Left kidney (tissue), 2 donors: ENCODE measurements around the gene CHCHD1. TPM values are rescaled to one million over a fixed set of nuclear protein-coding genes. Genes with fewer than 3 reads are reported as not detected.
"Not testable (repeated sequence)": the region's sequence is repeated elsewhere in the genome, so short reads cannot be mapped to it uniquely, and the experiment has no call there.

Source experiments
- DNase-seq: peaks from one replicate; pipeline ENCODE4 v3.0.0-alpha.2; 2013
- polyA plus RNA-seq: library from polyadenylated mRNA; unstranded; fragments of 120-200 nt; gene quantifications from one replicate; pipeline ENCODE4 v1.2.1, GENCODE V29; 2013; ENCODE audit not compliant: insufficient read length

CHCHD1 gene
- polyA plus RNA-seq, 1 donor = 44.8 TPM

DNA sequence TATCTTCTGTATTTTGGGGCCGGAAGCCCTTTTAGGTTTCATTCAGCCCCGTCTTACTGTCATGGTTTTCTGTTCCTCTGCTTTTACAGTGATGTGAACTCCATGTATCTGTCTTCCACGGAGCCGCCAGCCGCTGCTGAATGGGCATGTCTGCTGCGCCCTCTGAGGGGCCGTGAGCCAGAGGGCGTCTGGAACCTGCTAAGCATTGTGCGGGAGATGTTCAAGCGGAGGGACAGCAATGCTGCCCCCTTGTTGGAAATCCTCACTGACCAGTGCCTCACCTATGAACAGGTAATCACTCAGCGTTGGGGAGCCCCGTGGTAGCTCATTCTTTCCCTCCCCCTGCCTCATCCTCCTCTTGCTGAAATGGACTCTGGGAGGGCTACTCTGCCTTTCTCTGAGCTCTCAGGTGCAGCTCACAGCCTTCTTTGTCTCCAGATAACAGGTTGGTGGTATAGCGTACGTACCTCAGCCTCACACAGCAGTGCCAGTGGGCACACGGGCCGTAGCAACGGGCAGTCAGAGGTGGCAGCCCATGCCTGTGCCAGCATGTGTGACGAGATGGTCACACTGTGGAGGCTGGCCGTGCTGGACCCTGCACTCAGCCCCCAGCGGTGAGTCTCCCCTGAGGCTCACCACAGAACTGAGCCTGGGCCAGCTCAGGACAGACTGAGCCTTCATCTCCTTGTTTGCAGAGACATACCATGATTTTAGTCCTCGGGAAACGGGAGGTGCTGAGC lies 9.2 kb downstream of the CHCHD1 start:
- DNase-seq = no peak

DNA sequence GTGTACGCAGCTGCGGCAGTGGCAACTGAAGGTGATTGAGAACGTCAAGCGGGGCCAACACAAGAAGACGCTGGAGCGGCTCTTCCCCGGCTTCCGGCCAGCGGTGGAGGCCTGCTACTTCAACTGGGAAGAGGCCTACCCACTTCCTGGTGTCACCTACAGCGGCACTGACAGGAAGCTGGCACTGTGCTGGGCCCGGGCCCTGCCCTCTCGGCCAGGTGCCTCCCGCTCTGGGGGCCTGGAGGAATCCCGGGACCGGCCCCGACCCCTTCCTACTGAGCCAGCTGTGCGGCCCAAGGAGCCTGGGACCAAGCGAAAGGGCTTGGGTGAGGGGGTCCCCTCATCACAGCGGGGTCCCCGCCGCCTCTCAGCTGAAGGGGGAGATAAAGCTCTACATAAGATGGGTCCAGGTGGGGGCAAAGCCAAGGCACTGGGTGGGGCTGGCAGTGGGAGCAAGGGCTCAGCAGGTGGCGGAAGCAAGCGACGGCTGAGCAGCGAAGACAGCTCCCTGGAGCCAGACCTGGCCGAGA lies 10.1 kb downstream of the CHCHD1 start:
- DNase-seq = no peak

DNA sequence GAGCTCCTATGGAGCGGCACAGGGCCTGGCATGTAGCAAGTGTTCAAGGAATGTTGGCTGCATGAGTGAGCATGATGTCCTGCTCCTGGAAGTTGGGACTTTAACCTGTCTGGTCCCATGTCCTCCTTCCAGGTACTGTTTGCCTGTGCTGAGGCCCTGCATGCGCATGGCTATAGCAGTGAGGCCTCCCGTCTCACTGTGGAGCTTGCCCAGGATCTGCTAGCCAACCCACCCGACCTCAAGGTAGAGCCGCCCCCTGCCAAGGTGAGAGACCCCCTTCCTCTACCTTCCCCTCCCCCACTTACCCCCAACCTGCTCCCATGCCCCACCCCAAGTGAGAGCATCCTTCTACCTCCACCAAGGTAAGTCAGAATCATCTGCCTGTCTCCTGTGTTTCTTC lies 11.6 kb downstream of the CHCHD1 start:
- DNase-seq = no peak

DNA sequence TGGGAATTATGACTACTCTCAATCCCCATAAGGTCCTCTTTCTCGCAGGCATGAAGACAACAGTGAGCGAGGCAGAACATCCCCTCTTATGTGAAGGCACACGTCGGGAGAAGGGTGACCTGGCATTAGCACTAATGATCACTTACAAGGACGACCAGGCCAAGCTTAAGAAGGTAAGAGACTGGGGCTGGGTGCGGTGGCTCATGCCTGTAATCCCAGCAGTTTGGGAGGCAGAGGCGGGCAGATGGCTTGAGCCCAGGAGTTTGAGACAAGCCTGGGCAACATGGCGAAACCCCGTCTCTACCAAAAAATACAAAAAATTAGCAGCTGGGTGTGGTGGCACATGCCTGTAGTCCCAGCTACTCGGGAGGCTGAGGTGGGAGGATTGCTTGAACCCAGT lies 13.6 kb downstream of the CHCHD1 start:
- not testable (repeated sequence) for DNase-seq

DNA sequence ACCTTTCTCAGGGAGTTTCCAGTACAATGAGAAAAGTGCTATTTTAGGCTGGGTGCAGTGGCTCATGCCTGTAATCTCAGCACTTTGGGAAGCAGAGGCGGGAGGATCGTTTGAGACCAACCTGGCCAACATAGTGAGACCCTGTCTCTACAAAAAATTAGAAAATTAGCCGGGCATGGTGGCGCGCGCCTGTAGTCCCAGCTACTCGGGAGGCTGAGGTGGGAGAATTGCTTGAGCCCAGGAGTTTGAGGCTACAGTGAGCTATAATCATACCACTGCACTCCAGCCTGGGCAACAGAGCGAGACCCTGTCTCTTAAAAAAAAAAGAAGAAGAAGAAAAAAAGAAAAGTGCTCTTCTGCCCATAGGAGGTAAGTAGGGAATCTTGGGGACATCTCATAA lies 14.2 kb downstream of the CHCHD1 start:
- not testable (repeated sequence) for DNase-seq

DNA sequence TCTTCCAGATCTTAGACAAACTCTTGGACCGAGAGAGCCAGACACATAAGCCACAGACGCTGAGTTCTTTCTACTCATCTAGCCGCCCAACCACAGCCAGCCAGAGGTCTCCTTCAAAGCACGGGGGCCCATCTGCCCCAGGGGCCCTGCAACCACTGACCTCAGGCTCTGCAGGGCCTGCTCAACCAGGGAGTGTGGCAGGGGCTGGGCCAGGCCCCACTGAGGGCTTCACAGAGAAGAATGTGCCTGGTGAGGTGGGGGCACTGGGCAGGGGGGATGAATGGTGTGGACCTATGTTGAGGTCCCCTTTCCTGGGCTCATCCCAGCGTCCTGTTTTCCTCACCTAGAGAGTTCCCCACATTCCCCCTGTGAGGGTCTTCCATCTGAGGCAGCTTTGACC lies 14.9 kb downstream of the CHCHD1 start:
- no peak for DNase-seq

DNA sequence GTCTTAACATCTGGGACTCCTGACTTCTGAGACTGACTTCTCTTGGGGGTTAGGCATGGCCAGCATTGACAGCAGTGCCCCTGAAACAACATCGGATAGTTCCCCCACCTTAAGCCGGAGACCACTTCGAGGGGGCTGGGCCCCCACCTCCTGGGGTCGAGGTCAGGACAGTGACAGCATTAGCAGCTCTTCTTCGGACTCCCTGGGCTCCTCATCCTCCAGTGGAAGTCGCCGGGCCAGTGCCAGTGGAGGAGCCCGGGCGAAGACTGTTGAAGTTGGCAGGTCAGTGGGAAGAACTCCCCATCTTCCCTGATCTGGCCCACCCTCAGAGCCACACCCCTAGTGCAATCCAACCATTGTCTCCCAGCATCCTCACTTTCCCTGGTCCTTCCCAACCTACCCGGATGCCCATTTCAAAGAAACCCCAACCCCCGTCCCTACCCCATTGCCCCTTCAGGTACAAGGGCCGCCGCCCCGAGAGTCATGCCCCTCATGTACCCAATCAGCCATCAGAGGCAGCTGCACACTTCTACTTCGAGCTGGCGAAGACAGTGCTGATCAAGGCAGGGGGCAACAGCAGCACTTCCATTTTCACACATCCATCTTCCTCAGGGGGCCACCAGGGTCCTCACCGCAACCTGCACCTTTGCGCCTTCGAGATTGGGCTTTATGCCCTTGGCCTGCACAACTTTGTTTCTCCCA lies 15.6 kb downstream of the CHCHD1 start:
- DNase-seq = no peak

DNA sequence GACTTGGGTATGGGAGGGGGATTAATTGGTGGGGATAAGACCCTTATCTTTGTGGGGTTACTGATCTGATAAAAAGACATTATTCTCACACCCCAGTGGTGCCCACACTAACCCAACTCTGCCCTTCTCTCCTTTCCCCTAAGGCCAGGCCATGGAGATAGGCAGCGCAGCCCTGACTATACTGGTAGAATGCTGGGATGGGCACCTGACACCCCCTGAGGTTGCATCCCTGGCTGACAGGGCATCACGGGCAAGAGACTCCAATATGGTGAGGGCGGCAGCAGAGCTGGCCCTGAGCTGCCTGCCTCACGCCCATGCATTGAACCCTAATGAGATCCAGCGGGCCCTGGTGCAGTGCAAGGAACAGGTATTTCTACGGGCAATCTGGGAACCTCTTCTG lies 16.2 kb downstream of the CHCHD1 start:
- DNase-seq = no peak

DNA sequence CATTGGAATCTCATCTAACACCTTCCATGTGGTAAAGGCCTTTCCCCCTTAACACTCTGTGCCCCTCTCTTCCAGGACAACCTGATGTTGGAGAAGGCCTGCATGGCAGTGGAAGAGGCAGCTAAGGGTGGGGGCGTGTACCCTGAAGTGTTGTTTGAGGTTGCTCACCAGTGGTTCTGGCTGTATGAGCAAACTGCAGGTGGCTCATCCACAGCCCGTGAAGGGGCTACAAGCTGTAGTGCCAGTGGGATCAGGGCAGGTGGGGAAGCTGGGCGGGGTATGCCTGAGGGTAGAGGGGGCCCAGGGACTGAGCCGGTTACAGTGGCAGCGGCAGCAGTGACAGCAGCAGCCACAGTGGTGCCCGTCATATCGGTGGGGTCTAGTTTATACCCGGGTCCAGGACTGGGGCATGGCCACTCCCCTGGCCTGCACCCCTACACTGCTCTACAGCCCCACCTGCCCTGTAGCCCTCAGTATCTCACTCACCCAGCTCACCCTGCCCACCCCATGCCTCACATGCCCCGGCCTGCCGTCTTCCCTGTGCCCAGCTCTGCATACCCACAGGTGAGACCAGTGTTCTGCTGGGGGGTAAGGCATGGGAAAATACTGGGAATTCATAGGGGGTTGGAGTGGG lies 17.2 kb downstream of the CHCHD1 start:
- DNase-seq = no peak

DNA sequence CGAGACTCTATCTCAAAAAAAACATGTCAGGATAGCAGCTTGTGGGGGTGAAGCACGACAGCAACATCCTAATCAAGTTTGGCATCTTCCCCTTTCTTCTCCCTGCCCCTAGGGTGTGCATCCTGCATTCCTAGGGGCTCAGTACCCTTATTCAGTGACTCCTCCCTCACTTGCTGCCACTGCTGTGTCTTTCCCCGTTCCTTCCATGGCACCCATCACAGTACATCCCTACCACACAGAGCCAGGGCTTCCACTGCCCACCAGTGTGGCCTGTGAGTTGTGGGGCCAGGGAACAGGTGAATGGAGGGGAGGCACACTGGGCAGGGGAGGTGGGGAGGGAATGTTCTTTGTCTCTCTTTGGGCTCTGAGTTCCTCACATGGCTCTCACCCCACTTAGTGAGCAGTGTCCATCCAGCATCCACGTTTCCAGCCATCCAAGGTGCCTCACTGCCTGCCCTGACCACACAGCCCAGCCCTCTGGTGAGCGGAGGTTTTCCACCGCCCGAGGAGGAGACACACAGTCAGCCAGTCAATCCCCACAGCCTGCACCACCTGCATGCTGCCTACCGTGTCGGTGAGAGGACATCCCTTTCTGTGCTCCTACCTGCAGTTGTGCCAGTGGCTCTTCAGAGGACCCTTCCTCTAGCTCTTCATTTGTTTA lies 18.2 kb downstream of the CHCHD1 start:
- DNase-seq = no peak

DNA sequence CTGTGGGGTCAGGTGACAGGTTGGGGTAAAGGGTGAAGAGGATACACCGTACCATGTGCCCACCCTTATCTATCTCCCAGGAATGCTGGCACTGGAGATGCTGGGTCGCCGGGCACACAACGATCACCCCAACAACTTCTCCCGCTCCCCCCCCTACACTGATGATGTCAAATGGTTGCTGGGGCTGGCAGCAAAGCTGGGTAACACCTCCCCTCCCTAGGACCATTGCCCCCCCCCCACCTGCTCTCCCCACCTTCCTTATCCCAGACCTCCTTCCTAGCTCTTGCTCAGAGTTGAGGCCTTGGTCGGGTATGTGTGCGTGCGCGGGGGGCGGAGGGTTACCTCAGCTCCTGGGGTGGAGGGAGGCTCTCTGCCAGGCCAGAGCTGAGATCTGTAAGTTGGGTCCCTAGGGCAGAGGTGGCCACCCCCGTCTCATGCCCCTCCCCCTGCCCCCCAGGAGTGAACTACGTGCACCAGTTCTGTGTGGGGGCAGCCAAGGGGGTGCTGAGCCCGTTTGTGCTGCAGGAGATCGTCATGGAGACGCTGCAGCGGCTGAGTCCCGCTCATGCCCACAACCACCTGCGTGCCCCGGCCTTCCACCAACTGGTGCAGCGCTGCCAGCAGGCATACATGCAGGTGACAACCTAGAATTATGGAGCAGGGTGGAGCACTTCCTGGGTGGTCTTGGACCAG lies 18.9 kb downstream of the CHCHD1 start:
- DNase-seq = no peak

DNA sequence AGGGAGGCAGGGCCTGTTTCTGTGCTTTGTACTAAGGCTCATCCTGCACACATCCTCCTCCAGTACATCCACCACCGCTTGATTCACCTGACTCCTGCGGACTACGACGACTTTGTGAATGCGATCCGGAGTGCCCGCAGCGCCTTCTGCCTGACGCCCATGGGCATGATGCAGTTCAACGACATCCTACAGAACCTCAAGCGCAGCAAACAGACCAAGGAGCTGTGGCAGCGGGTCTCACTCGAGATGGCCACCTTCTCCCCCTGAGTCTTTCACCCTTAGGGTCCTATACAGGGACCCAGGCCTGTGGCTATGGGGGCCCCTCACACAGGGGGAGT lies 19.4 kb downstream of the CHCHD1 start:
- DNase-seq = no peak

DNA sequence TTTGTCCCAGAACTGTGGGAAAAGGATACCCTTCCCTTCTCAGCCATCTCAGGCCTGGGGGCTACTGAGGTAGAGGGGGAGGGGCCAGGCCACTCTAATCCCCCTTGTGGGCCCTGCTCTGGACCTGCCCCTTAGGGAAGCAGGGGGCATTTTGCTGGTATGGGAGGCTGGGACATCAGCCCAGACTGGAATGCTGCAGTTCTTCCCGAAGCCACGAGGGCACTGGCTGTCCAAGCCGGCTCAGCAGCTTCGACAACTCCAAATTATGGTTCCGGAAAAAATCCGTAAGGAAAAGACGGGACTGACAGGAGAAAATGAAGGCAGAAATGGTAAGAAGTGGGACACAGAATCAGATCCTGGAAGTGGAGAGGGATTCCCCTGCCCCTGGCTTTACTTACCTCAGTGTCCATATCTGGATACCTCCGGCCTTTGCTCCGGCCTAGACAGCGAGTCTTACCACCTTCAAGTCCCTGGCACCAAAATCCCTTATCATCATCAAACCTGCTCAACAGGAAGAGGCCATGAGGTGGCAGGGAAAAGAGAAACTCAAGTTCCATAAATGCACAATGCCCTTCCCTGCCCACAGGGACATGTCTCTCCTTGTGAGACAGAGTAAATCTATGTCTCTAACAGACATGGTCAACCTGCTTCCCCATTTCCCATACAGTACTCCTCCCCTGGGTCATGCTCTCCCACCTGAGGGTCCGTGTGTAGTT lies 20.6 kb downstream of the CHCHD1 start:
- DNase-seq = no peak

DNA sequence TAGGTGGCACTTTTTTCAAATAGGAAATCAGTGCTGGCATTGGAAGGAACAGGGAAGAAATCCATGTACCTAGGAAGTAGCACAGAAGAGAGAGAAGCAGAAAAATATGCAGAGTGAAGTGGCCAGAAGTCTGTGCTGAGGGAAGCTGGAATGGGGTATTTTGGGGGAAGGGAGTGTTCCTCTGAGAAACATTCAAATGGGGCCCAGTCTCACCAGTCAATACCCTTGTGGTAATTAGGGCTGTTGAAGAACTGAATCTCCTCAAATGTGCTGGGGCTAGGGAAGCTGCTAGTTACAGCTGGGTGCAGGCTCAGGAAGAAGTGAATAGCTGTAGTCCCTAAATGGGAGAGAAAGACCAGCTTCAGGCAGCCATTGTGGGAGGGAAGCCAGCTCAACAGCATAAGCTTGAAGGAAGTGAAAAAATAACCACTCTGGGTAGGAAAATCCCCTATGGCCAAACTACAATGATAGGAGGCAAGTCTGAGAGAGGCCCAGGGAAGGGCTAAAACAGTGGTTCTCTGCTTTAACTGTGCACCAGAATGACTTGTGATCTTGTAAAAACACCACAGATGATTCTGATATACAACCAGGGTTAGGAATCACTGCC lies 21.9 kb downstream of the CHCHD1 start:
- no peak for DNase-seq

DNA sequence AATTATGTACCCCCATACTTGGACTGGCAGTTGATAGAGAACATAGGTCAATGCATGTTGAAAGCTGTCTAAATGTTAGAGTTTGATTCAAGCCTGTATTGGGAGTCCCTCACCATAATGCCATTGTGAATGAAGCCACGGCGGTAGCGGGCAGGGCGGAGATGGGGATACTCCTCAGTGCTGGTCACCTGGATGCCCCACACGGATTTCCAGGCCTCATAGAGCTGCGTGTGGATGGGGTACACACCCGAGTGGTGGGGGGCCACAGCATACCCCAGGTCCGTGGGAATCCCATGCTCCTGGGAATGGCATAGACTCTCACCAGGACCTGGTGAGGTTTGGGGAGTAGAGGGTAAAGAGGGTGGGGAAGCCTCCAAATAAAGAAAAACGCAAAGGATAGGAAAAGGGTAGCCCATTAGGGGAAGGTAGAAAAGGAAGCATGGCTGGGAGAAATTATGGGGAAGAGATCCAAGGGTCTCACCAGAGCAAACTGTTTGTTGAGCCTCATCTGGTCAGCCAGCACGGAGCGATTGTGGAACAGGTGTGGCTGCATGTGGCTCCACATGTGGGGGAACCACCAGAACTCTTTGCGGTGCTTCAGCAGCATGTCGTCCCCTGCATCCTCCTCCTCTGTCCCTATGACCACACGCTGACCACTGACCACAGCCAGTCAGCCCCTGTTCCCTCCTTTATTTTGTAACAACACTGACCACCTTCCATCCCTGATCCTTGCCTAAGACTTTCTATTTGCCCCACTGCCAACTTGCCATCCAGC lies 24.5 kb downstream of the CHCHD1 start:
- no peak for DNase-seq

DNA sequence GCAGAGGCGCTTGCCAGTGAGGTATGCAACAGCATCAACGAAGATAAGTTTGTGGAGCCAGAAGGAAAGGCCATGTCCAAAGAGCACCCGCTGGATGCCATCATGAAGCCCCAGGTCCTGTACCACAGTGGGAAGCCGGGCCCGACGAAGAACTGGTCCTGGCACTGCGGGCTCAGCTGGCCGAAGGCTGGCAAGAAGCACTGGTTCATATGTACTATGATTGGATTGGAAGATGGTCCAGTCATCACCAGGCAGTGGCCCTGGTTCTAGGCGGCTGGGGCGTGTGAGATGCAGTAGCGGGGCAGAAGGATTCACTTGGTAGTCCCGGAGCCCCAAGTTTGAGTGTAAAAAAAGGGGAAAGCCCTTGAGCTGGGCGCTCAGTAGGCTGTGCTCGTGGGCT lies 25.6 kb downstream of the CHCHD1 start:
- no peak for DNase-seq

DNA sequence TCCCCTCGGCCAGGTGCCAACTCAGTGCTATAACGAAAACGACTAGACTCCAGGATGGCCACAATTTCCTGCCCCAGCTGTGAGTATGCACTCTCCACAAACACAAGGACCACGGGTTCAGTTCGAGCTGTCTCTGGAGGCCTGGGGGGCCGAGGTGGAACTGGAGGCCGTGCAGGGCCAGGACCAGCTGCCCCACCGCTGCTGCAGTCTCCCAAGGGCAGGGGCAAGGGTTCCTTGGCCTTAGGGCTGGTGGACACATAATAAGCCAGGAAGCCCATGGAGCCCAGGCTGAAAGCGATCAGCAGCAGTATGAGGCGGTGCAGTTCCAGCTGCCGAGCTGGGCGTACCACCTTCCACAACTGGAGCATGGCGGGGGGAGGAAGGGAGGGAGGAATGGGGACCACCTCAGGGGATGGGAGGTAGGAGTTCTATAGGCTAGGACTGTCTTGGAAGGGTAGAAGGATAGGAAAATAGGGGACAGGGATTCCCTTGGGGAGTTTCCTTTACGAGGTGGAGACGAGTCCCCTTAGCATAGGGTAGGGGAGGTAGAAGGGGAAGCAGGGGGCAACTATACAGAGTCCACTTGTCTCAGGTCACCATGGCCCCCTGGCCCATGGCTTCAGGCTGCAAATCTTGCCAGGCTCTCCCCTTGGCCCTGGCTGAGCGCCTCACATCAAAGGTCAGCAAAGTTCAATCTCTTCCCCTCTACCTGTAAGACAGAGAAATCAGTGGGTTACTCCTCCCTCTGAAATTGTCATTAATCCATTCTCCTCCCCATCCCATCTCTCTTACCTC lies 26.4 kb downstream of the CHCHD1 start:
- no peak for DNase-seq

DNA sequence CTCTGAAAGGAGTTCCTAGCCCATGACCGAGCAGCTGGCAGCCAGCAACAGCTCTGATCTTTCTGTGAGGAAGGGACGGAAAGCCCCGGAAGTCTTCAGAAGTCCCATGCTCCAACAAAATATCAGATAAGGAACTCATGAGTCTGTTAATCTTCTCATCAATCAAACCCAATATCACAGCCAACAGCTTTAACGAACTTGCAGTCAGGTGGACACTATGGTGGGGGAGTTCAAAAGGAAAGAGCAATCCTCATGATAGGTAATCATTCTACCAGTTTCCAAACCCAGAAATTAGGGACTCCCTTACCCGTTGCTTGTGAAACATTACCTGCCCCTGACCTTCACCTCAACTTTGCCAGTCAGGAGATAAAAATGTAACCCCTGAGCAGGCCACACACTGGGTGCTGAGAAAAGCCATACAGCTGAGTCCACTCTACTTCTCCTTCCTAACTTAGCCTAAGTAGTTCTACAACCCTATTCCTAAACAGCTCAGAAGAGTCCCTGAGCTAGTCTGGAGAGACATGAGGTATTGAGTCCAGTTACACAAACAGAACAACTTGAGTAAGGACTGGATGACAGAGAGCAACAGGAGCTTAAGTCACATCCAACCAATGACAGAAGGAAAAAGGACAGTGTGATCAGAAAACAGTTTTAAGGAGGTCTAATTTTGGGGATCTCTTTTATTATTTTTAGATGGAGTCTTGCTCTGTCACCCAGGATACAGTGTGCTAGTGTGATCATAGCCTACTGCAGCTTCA lies 27.4 kb downstream of the CHCHD1 start:
- no peak for DNase-seq

DNA sequence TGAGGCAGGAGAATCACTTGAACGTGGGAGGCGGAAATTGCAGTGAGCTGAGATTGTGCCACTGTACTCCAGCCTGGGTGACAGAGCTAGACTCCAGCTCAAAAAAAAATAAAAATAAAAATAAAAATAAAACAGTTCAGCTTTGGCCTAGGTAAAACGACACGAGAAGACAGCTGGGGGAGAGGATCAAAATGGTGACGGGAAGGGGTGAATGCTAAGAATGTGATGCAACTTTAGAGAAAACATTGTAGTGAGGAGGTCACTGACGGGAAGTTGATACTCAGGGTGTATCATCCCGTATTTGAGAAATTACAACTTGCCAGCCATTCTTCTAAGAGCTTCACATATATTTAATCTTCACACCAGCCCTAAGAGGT lies 28.5 kb downstream of the CHCHD1 start:
- DNase-seq = no peak
